ENCODE data around the gene SHQ1.
"Not testable (repeated sequence)": the region's sequence is repeated elsewhere in the genome, so short reads cannot be mapped to it uniquely, and the experiment has no call there.

The SHQ1 gene

GRCh38 chr3:72739531-72740466, 108.4 kb downstream of the SHQ1 start:
- Mint-ChIP-seq H3K27me3 (peaks cover 58% of the 10 kb centered on the region), H3K4me3 (peak overlapping the region; percentile 63), H3K9me3 (peaks cover 7% of the 10 kb centered on the region), H3K27ac (no peak overlapping the region), H3K36me3 (ENCODE audit: low read depth) (no peaks in the 10 kb centered on the region), H3K4me1 (ENCODE audit: low read depth) (peaks cover 14% of the 10 kb centered on the region)
- intact Hi-C loops (cut with micrococcal nuclease) = no loop called here

DNA sequence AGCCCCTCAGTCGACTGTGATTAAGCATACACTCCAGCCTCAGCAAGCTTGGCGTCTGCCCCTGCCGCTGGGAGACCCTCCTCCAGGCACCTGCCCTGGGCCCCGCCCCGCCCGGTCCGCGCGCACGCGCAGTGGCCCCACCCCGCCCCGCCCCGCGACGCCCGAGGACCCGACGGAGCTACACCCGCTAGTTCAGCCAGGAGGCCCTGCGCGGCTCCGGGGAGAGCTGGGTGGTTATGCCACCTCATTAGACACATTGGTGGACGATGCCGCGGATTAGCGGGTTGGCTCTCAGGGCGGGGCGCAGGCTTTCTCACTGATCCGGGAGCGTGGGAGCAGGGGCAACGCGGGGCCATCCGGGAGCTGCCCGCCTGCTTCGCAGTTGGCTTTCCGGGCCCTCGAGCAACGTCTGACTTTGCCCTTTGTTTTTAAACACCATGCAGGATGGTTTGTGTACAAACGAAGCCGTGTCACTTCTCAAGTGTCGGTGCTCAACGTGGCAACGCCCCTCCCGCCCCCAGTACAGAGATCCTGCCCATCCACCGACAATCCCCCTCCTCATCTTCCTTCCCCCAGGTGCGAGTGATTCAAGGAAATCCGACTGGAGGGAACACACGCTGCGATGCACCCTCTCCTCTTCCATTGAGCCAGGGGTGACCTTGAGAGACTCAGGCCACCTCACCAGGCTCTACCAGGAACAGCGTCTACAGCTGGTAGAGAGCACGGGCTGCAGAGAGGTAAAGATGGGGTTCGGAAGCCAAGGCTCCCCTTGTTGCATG, 109.3 kb downstream of the SHQ1 start:
- peaks cover 52% of the 10 kb centered on the region for H3K27me3 Mint-ChIP-seq
- H3K4me1 Mint-ChIP-seq (ENCODE audit: low read depth) = peaks cover 14% of the 10 kb centered on the region
- H3K36me3 Mint-ChIP-seq (ENCODE audit: low read depth) = no peaks in the 10 kb centered on the region
- H3K4me3 Mint-ChIP-seq = peak overlapping the region; percentile 63
- peaks cover 15% of the 10 kb centered on the region for H3K9me3 Mint-ChIP-seq
- no peak overlapping the region for H3K27ac Mint-ChIP-seq
- intact Hi-C loops (cut with micrococcal nuclease) = no loop called here

DNA sequence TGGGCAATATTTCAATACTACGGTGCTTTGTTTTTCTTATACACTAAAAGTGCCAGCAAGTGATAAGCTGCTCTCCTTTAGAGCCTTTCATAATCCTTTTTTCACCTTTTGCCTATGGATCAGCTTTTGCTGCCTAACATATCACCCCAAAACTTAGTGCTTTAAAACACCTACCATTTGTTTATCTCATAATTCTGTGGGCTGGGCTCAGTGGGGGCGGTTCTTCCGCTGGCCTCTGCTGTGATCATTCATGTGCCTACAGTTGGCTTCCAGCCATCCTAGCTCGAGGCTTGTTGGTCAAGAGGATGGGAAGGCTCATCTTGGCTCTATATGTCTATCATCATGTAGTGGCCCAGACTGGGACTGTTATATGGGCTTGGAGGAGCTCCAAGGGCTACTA, 113.2 kb downstream of the SHQ1 start:
- peaks cover 14% of the 10 kb centered on the region for H3K4me1 Mint-ChIP-seq (ENCODE audit: low read depth)
- intact Hi-C loops (cut with micrococcal nuclease); H3K4me3 Mint-ChIP-seq; H3K27ac Mint-ChIP-seq; H3K36me3 Mint-ChIP-seq (ENCODE audit: low read depth): not testable (repeated sequence)
- peaks cover 31% of the 10 kb centered on the region for H3K9me3 Mint-ChIP-seq
- peaks cover 39% of the 10 kb centered on the region for H3K27me3 Mint-ChIP-seq

DNA sequence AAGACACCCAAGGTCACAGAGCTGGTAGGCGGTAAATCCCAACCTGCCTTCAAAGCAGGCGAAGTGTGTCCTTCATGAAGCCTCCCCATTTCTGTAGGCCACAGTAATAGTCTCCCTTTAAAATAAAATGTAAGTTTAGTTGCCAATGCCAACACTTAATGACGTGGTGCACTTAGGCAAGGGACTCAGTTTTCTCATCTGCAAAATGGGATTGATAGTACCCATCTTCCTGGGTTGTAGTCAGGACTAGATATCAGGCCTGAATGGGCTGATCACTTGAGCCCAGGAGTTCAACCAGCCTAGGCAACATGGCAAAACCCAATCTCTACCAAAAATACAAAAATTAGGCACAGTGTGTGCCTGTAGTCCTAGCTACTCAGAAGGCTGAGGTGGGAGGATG, 114.6 kb downstream of the SHQ1 start:
- intact Hi-C loops (cut with micrococcal nuclease) = no loop called here
- H3K9me3 Mint-ChIP-seq = peaks cover 31% of the 10 kb centered on the region
- peaks cover 3% of the 10 kb centered on the region for H3K4me1 Mint-ChIP-seq (ENCODE audit: low read depth)
- H3K27ac Mint-ChIP-seq = no peak overlapping the region
- H3K36me3 Mint-ChIP-seq (ENCODE audit: low read depth) = no peaks in the 10 kb centered on the region
- H3K27me3 Mint-ChIP-seq = peaks cover 33% of the 10 kb centered on the region
- H3K4me3 Mint-ChIP-seq = no peak overlapping the region

- H3K36me3 Mint-ChIP-seq (ENCODE audit: low read depth); H3K27ac Mint-ChIP-seq; H3K4me1 Mint-ChIP-seq (ENCODE audit: low read depth); intact Hi-C loops (cut with micrococcal nuclease); H3K4me3 Mint-ChIP-seq: not testable (repeated sequence)
- H3K9me3 Mint-ChIP-seq = peaks cover 31% of the 10 kb centered on the region
- peaks cover 31% of the 10 kb centered on the region for H3K27me3 Mint-ChIP-seq
These were observed 115.4 kb downstream of the SHQ1 start for GRCh38 chr3:72732666-72733345.

- intact Hi-C loops (cut with micrococcal nuclease) = no loop called here
- Mint-ChIP-seq H3K27ac (no peak overlapping the region), H3K4me3 (no peak overlapping the region), H3K9me3 (peaks cover 17% of the 10 kb centered on the region), H3K4me1 (ENCODE audit: low read depth) (no peaks in the 10 kb centered on the region), H3K36me3 (ENCODE audit: low read depth) (no peaks in the 10 kb centered on the region), H3K27me3 (peaks cover 39% of the 10 kb centered on the region)
These were observed 119.2 kb downstream of the SHQ1 start for GRCh38 chr3:72728958-72729467.

- H3K4me3 Mint-ChIP-seq = no peak overlapping the region
- peaks cover 39% of the 10 kb centered on the region for H3K27me3 Mint-ChIP-seq
- peaks cover 11% of the 10 kb centered on the region for H3K9me3 Mint-ChIP-seq
- intact Hi-C loops (cut with micrococcal nuclease) = no loop called here
- no peaks in the 10 kb centered on the region for H3K36me3 Mint-ChIP-seq (ENCODE audit: low read depth)
- H3K4me1 Mint-ChIP-seq (ENCODE audit: low read depth) = no peaks in the 10 kb centered on the region
- H3K27ac Mint-ChIP-seq = no peak overlapping the region
These were observed 119.8 kb downstream of the SHQ1 start for GRCh38 chr3:72728329-72728889.

- H3K27me3 Mint-ChIP-seq = peaks cover 38% of the 10 kb centered on the region
- no peaks in the 10 kb centered on the region for H3K36me3 Mint-ChIP-seq (ENCODE audit: low read depth)
- H3K4me1 Mint-ChIP-seq (ENCODE audit: low read depth) = no peaks in the 10 kb centered on the region
- intact Hi-C loops (cut with micrococcal nuclease) = no loop called here
- H3K4me3 Mint-ChIP-seq = no peak overlapping the region
- peaks cover 4% of the 10 kb centered on the region for H3K9me3 Mint-ChIP-seq
- no peak overlapping the region for H3K27ac Mint-ChIP-seq
These were observed 120.5 kb downstream of the SHQ1 start for GRCh38 chr3:72727726-72728125.

DNA sequence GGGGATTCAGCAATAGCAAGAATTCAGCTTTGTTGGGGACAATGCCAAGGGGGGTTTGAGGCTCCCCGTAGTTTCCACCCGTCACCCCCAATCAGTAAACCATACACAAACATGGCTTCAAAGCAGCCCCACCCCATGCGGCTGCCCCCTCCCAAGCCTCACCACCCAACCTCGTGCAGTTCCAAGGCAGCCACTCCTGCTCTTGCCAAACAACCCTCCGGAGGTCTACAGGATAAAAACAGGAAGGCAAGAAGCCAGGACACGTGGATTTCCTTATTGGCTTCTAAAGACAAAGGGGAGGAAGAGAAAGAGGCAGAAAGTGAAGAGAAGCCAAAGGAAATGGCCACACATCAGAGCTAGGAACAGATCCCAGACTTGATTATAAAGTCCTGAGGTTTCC, 121.1 kb downstream of the SHQ1 start:
- intact Hi-C loops (cut with micrococcal nuclease) = no loop called here
- Mint-ChIP-seq H3K27me3 (peaks cover 35% of the 10 kb centered on the region), H3K9me3 (no peaks in the 10 kb centered on the region), H3K4me3 (no peak overlapping the region), H3K27ac (no peak overlapping the region), H3K4me1 (ENCODE audit: low read depth) (no peaks in the 10 kb centered on the region), H3K36me3 (ENCODE audit: low read depth) (no peaks in the 10 kb centered on the region)

- Mint-ChIP-seq H3K4me1 (ENCODE audit: low read depth) (peaks cover 5% of the 10 kb centered on the region), H3K27ac (no peak overlapping the region), H3K36me3 (ENCODE audit: low read depth) (no peaks in the 10 kb centered on the region), H3K9me3 (no peaks in the 10 kb centered on the region), H3K27me3 (peaks cover 32% of the 10 kb centered on the region), H3K4me3 (no peak overlapping the region)
- intact Hi-C loops (cut with micrococcal nuclease) = no loop called here
These were observed 123.0 kb downstream of the SHQ1 start for GRCh38 chr3:72725229-72725628.

DNA sequence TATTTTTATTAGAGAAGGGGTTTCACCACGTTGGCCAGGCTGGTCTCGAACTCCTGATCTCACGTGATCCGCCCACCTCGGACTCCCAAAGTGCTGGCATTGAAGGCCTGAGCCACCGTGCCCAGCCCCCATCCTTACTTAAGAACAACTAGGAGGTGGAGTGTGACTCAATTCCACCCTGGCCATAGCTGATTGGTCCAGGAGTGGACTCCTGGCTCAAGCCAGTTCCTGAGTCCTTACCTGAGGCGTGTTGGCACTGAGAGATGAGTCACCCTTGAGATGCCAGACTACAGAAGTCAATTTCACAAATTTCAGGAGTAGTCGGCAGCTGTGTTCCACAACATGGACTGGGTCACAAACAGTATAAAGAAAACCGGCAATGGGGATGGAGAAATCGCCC, 124.2 kb downstream of the SHQ1 start:
- intact Hi-C loops (cut with micrococcal nuclease) = no loop called here
- Mint-ChIP-seq H3K36me3 (ENCODE audit: low read depth) (no peaks in the 10 kb centered on the region), H3K9me3 (no peaks in the 10 kb centered on the region), H3K27me3 (peaks cover 32% of the 10 kb centered on the region), H3K4me1 (ENCODE audit: low read depth) (peaks cover 5% of the 10 kb centered on the region), H3K4me3 (no peak overlapping the region), H3K27ac (no peak overlapping the region)

- Mint-ChIP-seq H3K4me3 (no peak overlapping the region), H3K4me1 (ENCODE audit: low read depth) (peaks cover 5% of the 10 kb centered on the region), H3K9me3 (no peaks in the 10 kb centered on the region), H3K27ac (no peak overlapping the region), H3K27me3 (peaks cover 25% of the 10 kb centered on the region), H3K36me3 (ENCODE audit: low read depth) (no peaks in the 10 kb centered on the region)
- intact Hi-C loops (cut with micrococcal nuclease) = no loop called here
These were observed 125.1 kb downstream of the SHQ1 start for GRCh38 chr3:72722930-72723726.
